ENCODE measurements around the gene SMURF1.
"Not testable (repeated sequence)": the region's sequence is repeated elsewhere in the genome, so short reads cannot be mapped to it uniquely, and the experiment has no call there.

DNA sequence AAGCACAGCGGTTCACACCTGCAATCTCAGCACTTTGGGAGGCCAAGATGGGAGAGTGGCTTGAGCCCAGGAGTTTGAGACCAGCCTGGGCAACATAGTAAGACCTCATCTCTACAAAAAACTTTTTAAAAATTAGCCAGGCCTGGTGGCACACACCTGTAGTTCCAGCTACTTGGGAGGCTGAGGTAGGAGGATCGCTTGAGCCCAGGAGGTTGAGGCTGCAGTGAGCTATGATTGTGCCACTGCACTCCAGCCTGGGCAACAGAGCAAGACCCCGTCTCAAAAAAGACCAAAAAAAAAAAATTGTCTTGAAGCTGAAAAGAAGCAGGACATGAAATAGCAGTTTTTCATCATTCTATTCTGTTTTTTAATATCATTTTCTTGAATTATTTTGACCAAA is 99.0 kb downstream of the SMURF1 start:
- TF ChIP-seq EZH2phosphoT487 (IDR thresholded peaks at IDR 0.05; ENCODE audit: insufficient read depth, low read depth); EZH2 (IDR thresholded peaks at IDR 0.05; ENCODE audit: insufficient read depth, poor library complexity, severe bottlenecking): not testable (repeated sequence)

Data from GM23248 (cell line).